A549 (cell line): ENCODE results near the gene ZNF669. TPM values are rescaled to one million over a fixed set of nuclear protein-coding genes. Genes with fewer than 3 reads are reported as not detected.

Experiments
- ATAC-seq, 2 experiments: fragments of 200-7000 bp in 1 of 2; fragments of >200 bp in 1 of 2; cut with Nextera tagmentation in 1 of 2; cut with Tn5 transposase in 1 of 2; 3 replicates each; pipeline versions ENCODE4 v1.8.0 to v1.9.1; 2018 to 2020; ENCODE audit warnings: mild to moderate bottlenecking in 1 of 2, moderate library complexity in 1 of 2
- CTCF ChIA-PET: fragments of 300-600 bp; sonication (Branson Sonifier 250); formaldehyde crosslinking; extraction: SDS; loops from one replicate; lab custom pipeline; 2021; ENCODE audit warnings: antibody characterized with exemption, inconsistent platforms; lab: Yijun Ruan, JAX
- POLR2A ChIA-PET: fragments of 350-600 bp; formaldehyde crosslinking; extraction: SDS; loops from one replicate; lab custom pipeline; 2021; ENCODE audit warnings: antibody characterized with exemption, inconsistent platforms; lab: Yijun Ruan, JAX
- DNase-seq, 2 experiments: peaks; one replicate each; pipeline versions ENCODE4 v3.0.0 to v3.0.0-alpha.2; 2011 to 2016; ENCODE audit warnings: low read depth in 1 of 2, low spot score in 1 of 2
- FAIRE-seq: peaks from 2 replicates; lab custom pipeline; 2011; peaks lifted over from hg19 to GRCh38; lab: Jason Lieb, UNC
- H3K27ac ChIP-seq, 2 experiments: fragments of >200 bp; sonication (Bioruptor Twin); formaldehyde crosslinking; 3 replicates each; pipeline ENCODE4 v1.5.1; 2016 to 2017
- H3K4me1 ChIP-seq: fragments of >200 bp; sonication (Bioruptor Twin); formaldehyde crosslinking; 3 replicates; pipeline ENCODE4 v1.6.1; 2016
- H3K4me2 ChIP-seq: fragments of >200 bp; sonication (Bioruptor Twin); formaldehyde crosslinking; 3 replicates; pipeline ENCODE4 v1.6.1; 2016
- H3K4me3 ChIP-seq: fragments of >200 bp; sonication (Bioruptor Twin); formaldehyde crosslinking; 3 replicates; pipeline ENCODE4 v1.5.1; 2016
- H3K9me3 ChIP-seq: fragments of >200 bp; sonication (Bioruptor Twin); formaldehyde crosslinking; 3 replicates; pipeline ENCODE4 v1.6.1; 2016
- BHLHE40 ChIP-seq: IDR thresholded peaks from 2 replicates; pipeline ENCODE4 v1.6.1; 2012; ENCODE audit warnings: low read depth, low read length, inconsistent platforms
- CBX2 ChIP-seq: fragments of 200-600 bp; sonication (generic); IDR thresholded peaks from 2 replicates; pipeline ENCODE4 v1.6.1; 2016; ENCODE audit warnings: low read depth, mild to moderate bottlenecking, borderline replicate concordance
- CBX8 ChIP-seq: fragments of 200-600 bp; sonication (generic); IDR thresholded peaks from 2 replicates; pipeline ENCODE4 v1.6.1; 2016
- CEBPB ChIP-seq, 2 experiments: fragments of >200 bp in 1 of 2; sonication (Bioruptor Twin) in 1 of 2; formaldehyde crosslinking in 1 of 2; IDR thresholded peaks; 2 replicates each; pipeline ENCODE4 v1.6.1; 2012 to 2016
- EHMT2 ChIP-seq: fragments of 200-600 bp; sonication (generic); IDR thresholded peaks from 2 replicates; pipeline ENCODE4 v1.6.1; 2016; ENCODE audit warnings: antibody characterized with exemption, low read depth, mild to moderate bottlenecking, moderate library complexity
- EP300 ChIP-seq, 2 experiments: fragments of >200 bp; sonication (Bioruptor Twin); formaldehyde crosslinking; IDR thresholded peaks; 2 replicates in 1 of 2; 3 replicates in 1 of 2; pipeline ENCODE4 v1.6.1; 2016 to 2017
- FOSL2 ChIP-seq, 2 experiments: fragments of 450-650 bp in 1 of 2; fragments of >200 bp in 1 of 2; sonication (Bioruptor Twin) in 1 of 2; formaldehyde crosslinking; IDR thresholded peaks; 2 replicates each; pipeline versions ENCODE4 v1.5.0 to v1.6.1; 2016 to 2020; ENCODE audit warnings: mild to moderate bottlenecking in 1 of 2, moderate library complexity in 1 of 2
- FOXS1 ChIP-seq: fragments of 250-450 bp; sonication (Bioruptor Pico); IDR thresholded peaks from 2 replicates; pipeline ENCODE4 v1.5.0; 2020; ENCODE audit warnings: mild to moderate bottlenecking, moderate library complexity
- HEYL ChIP-seq: fragments of 250-450 bp; sonication (Bioruptor Pico); IDR thresholded peaks from 2 replicates; pipeline ENCODE4 v1.8.0; 2021; ENCODE audit warnings: mild to moderate bottlenecking, moderate library complexity
- HOXA7 ChIP-seq: fragments of 250-450 bp; sonication (Bioruptor Pico); IDR thresholded peaks from 2 replicates; pipeline ENCODE4 v1.5.0; 2020; ENCODE audit warnings: mild to moderate bottlenecking, moderate library complexity
- HOXB5 ChIP-seq: fragments of 250-450 bp; sonication (Bioruptor Pico); IDR thresholded peaks from 2 replicates; pipeline ENCODE4 v1.5.0; 2020; ENCODE audit warnings: mild to moderate bottlenecking, moderate library complexity
- JUN ChIP-seq, 2 experiments: fragments of >200 bp; sonication (Bioruptor Twin); formaldehyde crosslinking; IDR thresholded peaks; 2 replicates in 1 of 2; 3 replicates in 1 of 2; pipeline ENCODE4 v1.6.1; 2016 to 2017
- MAFK ChIP-seq: fragments of 450-650 bp; IDR thresholded peaks from 2 replicates; pipeline ENCODE4 v1.6.1; 2014; ENCODE audit not compliant: partially characterized antibody
- MAZ ChIP-seq: fragments of 150-350 bp; IDR thresholded peaks from 2 replicates; pipeline ENCODE4 v1.6.1; 2014; ENCODE audit warnings: antibody characterized with exemption, low read depth, low read length, borderline replicate concordance
- MYC ChIP-seq: IDR thresholded peaks from 2 replicates; pipeline ENCODE4 v1.6.1; 2012; ENCODE audit warnings: mild to moderate bottlenecking, inconsistent platforms, low read length, improper control_type of control experiment, borderline replicate concordance
- NPAS2 ChIP-seq: fragments of 250-450 bp; sonication (Bioruptor Pico); IDR thresholded peaks from 2 replicates; pipeline ENCODE4 v1.8.0; 2022; ENCODE audit warnings: mild to moderate bottlenecking, moderate library complexity, borderline replicate concordance
- POLR2A ChIP-seq: IDR thresholded peaks from 2 replicates; pipeline ENCODE4 v1.6.1; 2012; ENCODE audit warnings: mild to moderate bottlenecking, low read length
- RARB ChIP-seq: fragments of 250-450 bp; sonication (Bioruptor Pico); IDR thresholded peaks from 2 replicates; pipeline ENCODE4 v1.8.0; 2021; ENCODE audit warnings: mild to moderate bottlenecking, moderate library complexity
- RFX5 ChIP-seq: fragments of 450-650 bp; IDR thresholded peaks from 2 replicates; pipeline ENCODE4 v1.7.1; 2014; ENCODE audit warnings: antibody characterized with exemption, mild to moderate bottlenecking, moderate library complexity
- TFCP2L1 ChIP-seq: fragments of 250-450 bp; sonication (Bioruptor Pico); IDR thresholded peaks from 2 replicates; pipeline ENCODE4 v1.5.0; 2021; ENCODE audit warnings: mild to moderate bottlenecking
- TP53 ChIP-seq: fragments of 250-450 bp; sonication (Bioruptor Pico); IDR thresholded peaks from 2 replicates; pipeline ENCODE4 v1.5.0; 2021; ENCODE audit warnings: mild to moderate bottlenecking, moderate library complexity
- ZC3H11A ChIP-seq: fragments of 450-650 bp; IDR thresholded peaks from 2 replicates; pipeline ENCODE4 v1.6.1; 2014; ENCODE audit warnings: antibody characterized with exemption, mild to moderate bottlenecking
- ZFP36 ChIP-seq: fragments of 450-650 bp; IDR thresholded peaks from 2 replicates; pipeline ENCODE4 v1.6.1; 2014; ENCODE audit warnings: borderline replicate concordance; ENCODE audit not compliant: partially characterized antibody
- ZSCAN20 ChIP-seq: fragments of 250-450 bp; sonication (Bioruptor Pico); IDR thresholded peaks from 2 replicates; pipeline ENCODE4 v1.8.0; 2022; ENCODE audit warnings: mild to moderate bottlenecking, moderate library complexity
- WGBS: methylation state at CpG from one replicate; pipeline ENCODE4 v1.1.6; 2017; ENCODE audit errors: missing lambda C conversion rate; 5-methylcytosine and 5-hydroxymethylcytosine counted together
- polyA plus RNA-seq, 4 experiments: library from polyadenylated mRNA; depleted of rRNA in 3 of 4; stranded (reverse); fragments of >200 nt; fragmentation: RNase III in 1 of 4; extraction: RNeasy Plus Mini Kit Qiagen cat#74134 plus additional on column Dnase treatment in 1 of 4; gene quantifications; 2 replicates in 3 of 4; 3 replicates in 1 of 4; pipeline ENCODE4 v1.2.3, GENCODE V29; 2011 to 2017
- TF ChIP-seq, protein P1 (sequence below): fragments of 450-650 bp; IDR thresholded peaks from 2 replicates; pipeline ENCODE4 v1.6.1; 2014; ENCODE audit warnings: antibody characterized with exemption
- TF ChIP-seq, protein P2 (sequence below): IDR thresholded peaks from 2 replicates; pipeline ENCODE4 v1.6.1; 2012
- TF ChIP-seq, protein P3 (sequence below): fragments of >200 bp; sonication (Bioruptor Twin); formaldehyde crosslinking; IDR thresholded peaks from 2 replicates; pipeline ENCODE4 v1.6.1; 2016
- TF ChIP-seq, protein P4 (sequence below): fragments of 150-350 bp; IDR thresholded peaks from 2 replicates; pipeline ENCODE4 v1.6.1; 2014; ENCODE audit warnings: low read depth, mild to moderate bottlenecking, low read length
- TF ChIP-seq, protein P5 (sequence below): IDR thresholded peaks from 2 replicates; pipeline ENCODE4 v1.6.1; 2012; ENCODE audit warnings: low read depth, borderline replicate concordance
- TF ChIP-seq, protein P6 (sequence below): fragments of 200-600 bp; sonication (generic); IDR thresholded peaks from 2 replicates; pipeline ENCODE4 v1.6.1; 2016; ENCODE audit warnings: antibody characterized with exemption, mild to moderate bottlenecking, moderate library complexity
- TF ChIP-seq, protein P7 (sequence below): fragments of 250-450 bp; sonication (Bioruptor Pico); IDR thresholded peaks from 2 replicates; pipeline ENCODE4 v1.5.0; 2020; ENCODE audit warnings: low read depth, mild to moderate bottlenecking, moderate library complexity

The ZNF669 gene
- polyA plus RNA-seq, 2 of the 4 experiments (the other 2 are of a cell fraction): 3.6 to 5.3 TPM

DNA sequence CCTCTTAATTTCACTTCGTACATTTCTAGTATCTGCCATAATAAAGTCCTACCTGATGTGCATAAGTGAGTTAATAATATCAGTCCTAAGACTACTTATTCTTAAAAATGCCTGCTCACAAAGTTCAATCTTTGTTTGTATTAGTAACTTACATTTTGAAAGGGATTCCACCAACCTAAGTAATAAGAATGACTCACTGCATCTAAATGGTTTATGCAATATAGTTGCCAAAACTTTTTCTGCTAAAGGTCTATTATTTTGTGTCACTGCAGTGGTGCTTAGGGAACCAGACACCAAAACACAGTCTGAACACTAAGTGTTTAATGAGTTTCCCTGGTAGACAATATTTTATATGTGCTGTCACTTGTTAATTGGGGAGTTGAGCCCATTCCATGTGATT is 1.8 kb downstream of the ZNF669 start:
- Histone ChIP-seq H3K4me1 (no peaks in the 10 kb centered on the region), H3K4me2 (no peak overlapping the region), H3K4me3 (no peak overlapping the region), H3K27ac (no peak overlapping the region), H3K9me3 (peaks cover 86% of the 10 kb centered on the region)
- 100% methylated on average over 1 of the region's 1 CpG for WGBS
- FAIRE-seq (no peak), ATAC-seq (no peak), DNase-seq (no peak)
- POLR2A ChIA-PET: no interaction called here
- CTCF ChIA-PET: no interaction called here
- no peak for TF ChIP-seq HEYL (CRISPR knock-in tag)
- TF ChIP-seq, protein P1, sequence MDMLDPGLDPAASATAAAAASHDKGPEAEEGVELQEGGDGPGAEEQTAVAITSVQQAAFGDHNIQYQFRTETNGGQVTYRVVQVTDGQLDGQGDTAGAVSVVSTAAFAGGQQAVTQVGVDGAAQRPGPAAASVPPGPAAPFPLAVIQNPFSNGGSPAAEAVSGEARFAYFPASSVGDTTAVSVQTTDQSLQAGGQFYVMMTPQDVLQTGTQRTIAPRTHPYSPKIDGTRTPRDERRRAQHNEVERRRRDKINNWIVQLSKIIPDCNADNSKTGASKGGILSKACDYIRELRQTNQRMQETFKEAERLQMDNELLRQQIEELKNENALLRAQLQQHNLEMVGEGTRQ: no peak
- no peak for TF ChIP-seq RARB (CRISPR knock-in tag)
- no peak for TF ChIP-seq BHLHE40
- TF ChIP-seq, protein P2, sequence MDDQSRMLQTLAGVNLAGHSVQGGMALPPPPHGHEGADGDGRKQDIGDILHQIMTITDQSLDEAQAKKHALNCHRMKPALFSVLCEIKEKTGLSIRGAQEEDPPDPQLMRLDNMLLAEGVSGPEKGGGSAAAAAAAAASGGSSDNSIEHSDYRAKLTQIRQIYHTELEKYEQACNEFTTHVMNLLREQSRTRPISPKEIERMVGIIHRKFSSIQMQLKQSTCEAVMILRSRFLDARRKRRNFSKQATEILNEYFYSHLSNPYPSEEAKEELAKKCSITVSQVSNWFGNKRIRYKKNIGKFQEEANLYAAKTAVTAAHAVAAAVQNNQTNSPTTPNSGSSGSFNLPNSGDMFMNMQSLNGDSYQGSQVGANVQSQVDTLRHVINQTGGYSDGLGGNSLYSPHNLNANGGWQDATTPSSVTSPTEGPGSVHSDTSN: no peak
- TF ChIP-seq HOXA7 (CRISPR knock-in tag): no peak
- TF ChIP-seq, protein P3, sequence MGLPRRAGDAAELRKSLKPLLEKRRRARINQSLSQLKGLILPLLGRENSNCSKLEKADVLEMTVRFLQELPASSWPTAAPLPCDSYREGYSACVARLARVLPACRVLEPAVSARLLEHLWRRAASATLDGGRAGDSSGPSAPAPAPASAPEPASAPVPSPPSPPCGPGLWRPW: no peak
- TF ChIP-seq, protein P4, sequence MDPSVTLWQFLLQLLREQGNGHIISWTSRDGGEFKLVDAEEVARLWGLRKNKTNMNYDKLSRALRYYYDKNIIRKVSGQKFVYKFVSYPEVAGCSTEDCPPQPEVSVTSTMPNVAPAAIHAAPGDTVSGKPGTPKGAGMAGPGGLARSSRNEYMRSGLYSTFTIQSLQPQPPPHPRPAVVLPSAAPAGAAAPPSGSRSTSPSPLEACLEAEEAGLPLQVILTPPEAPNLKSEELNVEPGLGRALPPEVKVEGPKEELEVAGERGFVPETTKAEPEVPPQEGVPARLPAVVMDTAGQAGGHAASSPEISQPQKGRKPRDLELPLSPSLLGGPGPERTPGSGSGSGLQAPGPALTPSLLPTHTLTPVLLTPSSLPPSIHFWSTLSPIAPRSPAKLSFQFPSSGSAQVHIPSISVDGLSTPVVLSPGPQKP: no peak
- TF ChIP-seq, protein P5, sequence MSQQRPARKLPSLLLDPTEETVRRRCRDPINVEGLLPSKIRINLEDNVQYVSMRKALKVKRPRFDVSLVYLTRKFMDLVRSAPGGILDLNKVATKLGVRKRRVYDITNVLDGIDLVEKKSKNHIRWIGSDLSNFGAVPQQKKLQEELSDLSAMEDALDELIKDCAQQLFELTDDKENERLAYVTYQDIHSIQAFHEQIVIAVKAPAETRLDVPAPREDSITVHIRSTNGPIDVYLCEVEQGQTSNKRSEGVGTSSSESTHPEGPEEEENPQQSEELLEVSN: no peak
- TF ChIP-seq MYC: no peak
- TF ChIP-seq, protein P6, sequence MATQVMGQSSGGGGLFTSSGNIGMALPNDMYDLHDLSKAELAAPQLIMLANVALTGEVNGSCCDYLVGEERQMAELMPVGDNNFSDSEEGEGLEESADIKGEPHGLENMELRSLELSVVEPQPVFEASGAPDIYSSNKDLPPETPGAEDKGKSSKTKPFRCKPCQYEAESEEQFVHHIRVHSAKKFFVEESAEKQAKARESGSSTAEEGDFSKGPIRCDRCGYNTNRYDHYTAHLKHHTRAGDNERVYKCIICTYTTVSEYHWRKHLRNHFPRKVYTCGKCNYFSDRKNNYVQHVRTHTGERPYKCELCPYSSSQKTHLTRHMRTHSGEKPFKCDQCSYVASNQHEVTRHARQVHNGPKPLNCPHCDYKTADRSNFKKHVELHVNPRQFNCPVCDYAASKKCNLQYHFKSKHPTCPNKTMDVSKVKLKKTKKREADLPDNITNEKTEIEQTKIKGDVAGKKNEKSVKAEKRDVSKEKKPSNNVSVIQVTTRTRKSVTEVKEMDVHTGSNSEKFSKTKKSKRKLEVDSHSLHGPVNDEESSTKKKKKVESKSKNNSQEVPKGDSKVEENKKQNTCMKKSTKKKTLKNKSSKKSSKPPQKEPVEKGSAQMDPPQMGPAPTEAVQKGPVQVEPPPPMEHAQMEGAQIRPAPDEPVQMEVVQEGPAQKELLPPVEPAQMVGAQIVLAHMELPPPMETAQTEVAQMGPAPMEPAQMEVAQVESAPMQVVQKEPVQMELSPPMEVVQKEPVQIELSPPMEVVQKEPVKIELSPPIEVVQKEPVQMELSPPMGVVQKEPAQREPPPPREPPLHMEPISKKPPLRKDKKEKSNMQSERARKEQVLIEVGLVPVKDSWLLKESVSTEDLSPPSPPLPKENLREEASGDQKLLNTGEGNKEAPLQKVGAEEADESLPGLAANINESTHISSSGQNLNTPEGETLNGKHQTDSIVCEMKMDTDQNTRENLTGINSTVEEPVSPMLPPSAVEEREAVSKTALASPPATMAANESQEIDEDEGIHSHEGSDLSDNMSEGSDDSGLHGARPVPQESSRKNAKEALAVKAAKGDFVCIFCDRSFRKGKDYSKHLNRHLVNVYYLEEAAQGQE: no peak
- TF ChIP-seq EHMT2: no peak
- no peak for TF ChIP-seq TP53 (CRISPR knock-in tag)
- no peak for TF ChIP-seq CEBPB (IDR thresholded peaks at IDR 0.05)
- no peak for TF ChIP-seq ZC3H11A
- no peak for TF ChIP-seq FOXS1
- TF ChIP-seq POLR2A: no peak
- no peak for TF ChIP-seq HOXB5
- TF ChIP-seq FOSL2 (IDR thresholded peaks at IDR 0.05): no peak
- no peak for TF ChIP-seq FOSL2 (CRISPR knock-in tag; IDR thresholded peaks at IDR 0.05)

DNA sequence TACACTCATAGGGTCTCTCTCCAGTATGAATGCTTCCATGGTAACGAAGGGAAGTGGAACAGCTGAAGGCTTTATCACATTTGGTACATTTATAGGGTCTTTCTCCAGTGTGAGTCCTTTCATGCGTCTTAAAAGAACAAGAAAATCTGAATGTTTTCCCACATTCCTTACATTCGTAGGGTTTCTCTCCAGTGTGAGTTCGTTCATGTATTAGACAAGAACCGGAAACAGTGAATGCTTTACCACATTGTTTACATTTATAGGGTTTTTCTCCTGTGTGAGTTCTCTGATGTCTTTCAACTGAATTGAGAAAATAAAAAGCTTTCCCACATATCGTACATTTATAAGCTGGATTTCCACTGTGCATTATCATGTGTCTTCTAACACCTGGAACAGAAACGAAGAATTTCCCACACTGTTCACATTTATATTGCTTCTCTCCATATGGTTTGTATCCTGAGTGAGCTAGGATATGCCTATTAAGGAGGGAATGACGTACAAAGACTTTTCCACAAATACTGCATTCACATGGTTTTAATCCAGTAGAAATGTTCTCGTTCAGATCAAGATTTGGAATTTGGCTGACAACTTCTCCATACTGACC is 3.4 kb downstream of the ZNF669 start:
- CTCF ChIA-PET: no interaction called here
- TF ChIP-seq ZFP36 (no peak), TFCP2L1 (CRISPR knock-in tag) (no peak), JUN (IDR thresholded peaks at IDR 0.05) (no peak), ZSCAN20 (CRISPR knock-in tag) (no peak), BHLHE40 (no peak), CBX2 (no peak), RARB (CRISPR knock-in tag) (no peak), EP300 (IDR thresholded peaks at IDR 0.05) (no peak), MAFK (no peak), CBX8 (no peak), NPAS2 (no peak), POLR2A (no peak), RFX5 (no peak), MAZ (no peak)
- TF ChIP-seq, protein P7, sequence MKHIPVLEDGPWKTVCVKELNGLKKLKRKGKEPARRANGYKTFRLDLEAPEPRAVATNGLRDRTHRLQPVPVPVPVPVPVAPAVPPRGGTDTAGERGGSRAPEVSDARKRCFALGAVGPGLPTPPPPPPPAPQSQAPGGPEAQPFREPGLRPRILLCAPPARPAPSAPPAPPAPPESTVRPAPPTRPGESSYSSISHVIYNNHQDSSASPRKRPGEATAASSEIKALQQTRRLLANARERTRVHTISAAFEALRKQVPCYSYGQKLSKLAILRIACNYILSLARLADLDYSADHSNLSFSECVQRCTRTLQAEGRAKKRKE (CRISPR knock-in tag): no peak

More for the DNA sequence above, 3.4 kb downstream of the ZNF669 start:
- no peak overlapping the region for H3K4me3 ChIP-seq
- 95% methylated on average over 9 of the region's 9 CpGs for WGBS
- DNase-seq: no peak
- no peaks in the 10 kb centered on the region for H3K4me1 ChIP-seq
- ATAC-seq: no peak
- H3K9me3 ChIP-seq: peaks cover 84% of the 10 kb centered on the region
- POLR2A ChIA-PET: no interaction called here
- no peak for FAIRE-seq
- no peak overlapping the region for H3K4me2 ChIP-seq
- H3K27ac ChIP-seq: no peak overlapping the region
